Keratinocyte (primary cell): ENCODE data around the gene GFI1. TPM values are rescaled to one million over a fixed set of nuclear protein-coding genes. Genes with fewer than 3 reads are reported as not detected.

Experiments used
- DNase-seq: peaks from one replicate; pipeline ENCODE4 v3.0.0-alpha.2; 2011; ENCODE audit warnings: low read depth, missing footprints, low spot score
- FAIRE-seq: peaks from 2 replicates; lab custom pipeline; 2011; peaks lifted over from hg19 to GRCh38; lab: Jason Lieb, UNC
- H2AFZ ChIP-seq: 2 replicates; pipeline ENCODE4 v1.6.0; 2012; ENCODE audit warnings: low read length, control low read depth, inconsistent platforms; ENCODE audit not compliant: control insufficient read depth
- H3K27ac ChIP-seq: 2 replicates; pipeline ENCODE4 v1.5.1; 2011; ENCODE audit warnings: low read length; ENCODE audit not compliant: control insufficient read depth, insufficient read depth
- H3K27me3 ChIP-seq: 3 replicates; pipeline ENCODE4 v1.6.0; 2011; ENCODE audit warnings: low read length; ENCODE audit not compliant: control insufficient read depth, insufficient read depth; ENCODE audit errors: extremely low read depth
- H3K36me3 ChIP-seq, 2 experiments: 2 replicates in 1 of 2; 3 replicates in 1 of 2; pipeline ENCODE4 v1.5.1; 2011; ENCODE audit warnings: low read length in 2 of 2, mild to moderate bottlenecking in 1 of 2; ENCODE audit not compliant: control insufficient read depth in 2 of 2, insufficient read depth in 2 of 2; ENCODE audit errors: extremely low read depth in 1 of 2
- H3K4me1 ChIP-seq: 3 replicates; pipeline ENCODE4 v1.5.1; 2011; ENCODE audit warnings: low read length; ENCODE audit not compliant: control insufficient read depth, insufficient read depth; ENCODE audit errors: extremely low read depth
- H3K4me2 ChIP-seq: 3 replicates; pipeline ENCODE4 v1.6.0; 2011; ENCODE audit warnings: low read depth, low read length; ENCODE audit not compliant: control insufficient read depth, insufficient read depth; ENCODE audit errors: extremely low read depth
- H3K4me3 ChIP-seq, 3 experiments: fragments of 200-600 bp in 1 of 3; sonication (generic) in 1 of 3; 2 replicates in 2 of 3; 3 replicates in 1 of 3; pipeline ENCODE4 v1.5.1; 2011 to 2016; ENCODE audit warnings: low read length in 3 of 3, mild to moderate bottlenecking in 3 of 3, control low read depth in 2 of 3, inconsistent platforms in 1 of 3, low read depth in 1 of 3, mixed read lengths in 1 of 3, mixed run types in 1 of 3, moderate library complexity in 1 of 3; ENCODE audit not compliant: control insufficient read depth in 2 of 3, insufficient read depth in 2 of 3; ENCODE audit errors: extremely low read depth in 1 of 3
- H3K79me2 ChIP-seq: 2 replicates; pipeline ENCODE4 v1.6.0; 2012; ENCODE audit warnings: low read length; ENCODE audit not compliant: control insufficient read depth, insufficient read depth
- H3K9ac ChIP-seq: 3 replicates; pipeline ENCODE4 v1.6.0; 2011; ENCODE audit warnings: low read length; ENCODE audit not compliant: control insufficient read depth, insufficient read depth; ENCODE audit errors: extremely low read depth
- H3K9me1 ChIP-seq: 3 replicates; pipeline ENCODE4 v1.6.0; 2011; ENCODE audit warnings: low read length; ENCODE audit not compliant: control insufficient read depth, insufficient read depth; ENCODE audit errors: extremely low read depth
- H3K9me3 ChIP-seq: 2 replicates; pipeline ENCODE4 v1.5.1; 2012; ENCODE audit warnings: low read depth, low read length; ENCODE audit not compliant: control insufficient read depth
- H4K20me1 ChIP-seq: 3 replicates; pipeline ENCODE4 v1.6.0; 2011; ENCODE audit warnings: low read length; ENCODE audit not compliant: control insufficient read depth, insufficient read depth; ENCODE audit errors: extremely low read depth
- CTCF ChIP-seq, 3 experiments: IDR thresholded peaks in 1 of 3; conservative IDR thresholded peaks in 1 of 3; optimal IDR thresholded peaks in 1 of 3; 2 replicates in 2 of 3; 3 replicates in 1 of 3; pipeline versions ENCODE3 to v1.5.1; 2011; ENCODE audit warnings: low read length in 3 of 3, mild to moderate bottlenecking in 3 of 3, moderate library complexity in 2 of 3, control low read depth in 1 of 3, inconsistent platforms in 1 of 3; ENCODE audit not compliant: insufficient read depth in 2 of 3; ENCODE audit errors: extremely low read depth in 1 of 3
- EZH2 ChIP-seq: IDR thresholded peaks from one replicate; pipeline ENCODE4 v1.6.1; 2012; ENCODE audit warnings: inconsistent platforms, mild to moderate bottlenecking, low read length, moderate library complexity
- dilution Hi-C: fragments of 300-500 bp; cut with MboI; formaldehyde crosslinking; loops from one replicate; pipeline ENCODE4 v1.7.0; 2020; ENCODE audit warnings: low sequenced_read_pairs; ENCODE audit not compliant: extremely low pct_ligation_motif_present
- polyA plus RNA-seq, 5 experiments: library from polyadenylated mRNA; depleted of rRNA in 3 of 5; stranded (reverse) in 3 of 5; stranded (forward) in 1 of 5; unstranded in 1 of 5; fragments of >200 nt; gene quantifications; 1 replicate in 1 of 5; 2 replicates in 3 of 5; 3 replicates in 1 of 5; pipeline versions ENCODE4 v1.2.1 to v1.2.3, GENCODE V29; 2011 to 2012; ENCODE audit warnings: missing spikeins in 2 of 5, low read depth in 1 of 5, low replicate concordance in 1 of 5

The GFI1 gene
- polyA plus RNA-seq, 1 donor (not counting 4 experiments of a cell fraction or from before 2014, with no cell fraction given): 0.17 TPM

GRCh38 chr1:92488416-92488815 lies 1.7 kb upstream of the GFI1 start:
- no peak overlapping the region for H3K9ac ChIP-seq
- no peaks in the 10 kb centered on the region for H3K36me3 ChIP-seq
- peaks cover 8% of the 10 kb centered on the region for H4K20me1 ChIP-seq
- H3K9me1 ChIP-seq: no peaks in the 10 kb centered on the region
- no peak overlapping the region for H3K27ac ChIP-seq
- no peak overlapping the region for H3K4me3 ChIP-seq
- no peaks in the 10 kb centered on the region for H3K79me2 ChIP-seq
- H3K4me2 ChIP-seq: no peak overlapping the region
- TF ChIP-seq CTCF (optimal IDR thresholded peaks at IDR 0.05 in 1 of 3, IDR thresholded peaks at IDR 0.05 in 1 of 3, conservative IDR thresholded peaks at IDR 0.05 in 1 of 3; ENCODE audit: extremely low read depth in 1 of 3, insufficient read depth in 2 of 3, low read length in 3 of 3) (no peak), EZH2 (no peak)
- H3K27me3 ChIP-seq: peaks cover 55% of the 10 kb centered on the region
- FAIRE-seq (no peak), DNase-seq (no peak)
- H3K9me3 ChIP-seq: no peaks in the 10 kb centered on the region
- H2AFZ ChIP-seq: no peak overlapping the region
- dilution Hi-C loops: no loop called here
- H3K4me1 ChIP-seq: peaks cover 17% of the 10 kb centered on the region

- Histone ChIP-seq H3K27ac (no peak overlapping the region), H3K4me3 (no peak overlapping the region), H3K4me1 (peaks cover 29% of the 10 kb centered on the region), H3K9ac (no peak overlapping the region), H4K20me1 (peaks cover 18% of the 10 kb centered on the region), H3K27me3 (peaks cover 68% of the 10 kb centered on the region), H3K36me3 (no peaks in the 10 kb centered on the region), H3K4me2 (peak overlapping the region; percentile 77), H3K9me3 (no peaks in the 10 kb centered on the region), H2AFZ (no peak overlapping the region), H3K9me1 (no peaks in the 10 kb centered on the region), H3K79me2 (no peaks in the 10 kb centered on the region)
- DNase-seq (no peak), FAIRE-seq (no peak)
- dilution Hi-C loops: no loop called here
- TF ChIP-seq CTCF (optimal IDR thresholded peaks at IDR 0.05 in 1 of 3, IDR thresholded peaks at IDR 0.05 in 1 of 3, conservative IDR thresholded peaks at IDR 0.05 in 1 of 3; ENCODE audit: extremely low read depth in 1 of 3, insufficient read depth in 2 of 3, low read length in 3 of 3): no peak
- peak; percentile 61 for TF ChIP-seq EZH2
Measured at GRCh38 chr1:92487078-92487605, 417 bp upstream of the GFI1 start.
